Nephron progenitor cell (in vitro differentiated cells): ENCODE data around the gene ZFHX3.
A peak's percentile ranks its signal among the peaks of the same experiment; 100 is the strongest.

Experiments used
- DNase-seq: peaks from one replicate; pipeline ENCODE4 v3.0.0; 2021
- H3K27ac Mint-ChIP-seq: 2 replicates; pipeline ENCODE4 v1.8.0; 2021; ENCODE audit warnings: mild to moderate bottlenecking, moderate library complexity, mixed read lengths
- H3K27me3 Mint-ChIP-seq: 2 replicates; pipeline ENCODE4 v1.8.0; 2021; ENCODE audit warnings: mild to moderate bottlenecking, low read depth, mixed read lengths; ENCODE audit not compliant: poor library complexity
- H3K36me3 Mint-ChIP-seq: 2 replicates; pipeline ENCODE4 v1.8.0; 2021; ENCODE audit warnings: low read depth, mixed read lengths
- H3K4me1 Mint-ChIP-seq: 2 replicates; pipeline ENCODE4 v1.8.0; 2021; ENCODE audit warnings: mixed read lengths
- H3K4me3 Mint-ChIP-seq: 2 replicates; pipeline ENCODE4 v1.8.0; 2021; ENCODE audit warnings: mild to moderate bottlenecking, moderate library complexity, mixed read lengths
- H3K9me3 Mint-ChIP-seq: 2 replicates; pipeline ENCODE4 v1.8.0; 2021; ENCODE audit warnings: mild to moderate bottlenecking, moderate library complexity, mixed read lengths
- TF ChIP-seq, protein P1 (sequence below): fragments of 200-600 bp; sonication (generic); IDR thresholded peaks from 2 replicates; pipeline ENCODE4 v1.5.0; 2021; ENCODE audit warnings: antibody characterized with exemption

ZFHX3 gene

DNA sequence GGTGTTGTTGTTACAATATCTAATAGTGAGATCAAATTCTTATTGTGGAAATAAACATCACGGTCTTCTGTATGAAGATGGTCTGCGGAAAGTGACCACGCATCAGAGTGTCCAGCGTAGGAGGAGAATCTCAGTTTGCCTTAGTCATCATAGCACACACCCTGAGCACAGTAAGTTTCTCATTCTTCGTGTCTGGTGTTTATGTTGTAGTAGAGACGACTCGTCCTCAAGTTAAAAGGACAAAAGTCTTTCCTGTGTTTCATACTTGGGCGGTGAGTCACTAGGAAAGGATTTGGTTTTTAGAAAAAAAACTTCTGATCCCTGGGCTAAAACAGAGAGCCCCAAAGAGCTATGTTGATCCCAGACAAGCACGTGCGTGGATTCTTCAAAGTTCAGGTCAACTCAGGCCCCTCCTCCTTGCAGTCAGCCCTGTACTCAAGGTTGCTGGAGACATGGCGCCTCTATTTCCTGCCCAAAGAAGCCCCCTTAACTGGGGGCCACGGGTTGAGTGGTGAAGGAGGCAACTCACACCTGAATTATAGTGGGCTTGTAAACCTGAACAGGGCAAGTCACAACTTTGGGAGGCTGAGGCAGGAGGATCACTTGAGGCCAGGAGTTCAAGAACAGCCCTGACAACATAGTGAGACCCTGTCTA lies 170.4 kb downstream of the ZFHX3 start:
- Mint-ChIP-seq H3K27me3 (peaks cover 3% of the 10 kb centered on the region), H3K9me3 (peaks cover 9% of the 10 kb centered on the region), H3K4me3 (no peak overlapping the region), H3K27ac (peak overlapping the region; percentile 86), H3K36me3 (peaks cover 30% of the 10 kb centered on the region), H3K4me1 (peaks cover 31% of the 10 kb centered on the region)
- TF ChIP-seq, protein P1, sequence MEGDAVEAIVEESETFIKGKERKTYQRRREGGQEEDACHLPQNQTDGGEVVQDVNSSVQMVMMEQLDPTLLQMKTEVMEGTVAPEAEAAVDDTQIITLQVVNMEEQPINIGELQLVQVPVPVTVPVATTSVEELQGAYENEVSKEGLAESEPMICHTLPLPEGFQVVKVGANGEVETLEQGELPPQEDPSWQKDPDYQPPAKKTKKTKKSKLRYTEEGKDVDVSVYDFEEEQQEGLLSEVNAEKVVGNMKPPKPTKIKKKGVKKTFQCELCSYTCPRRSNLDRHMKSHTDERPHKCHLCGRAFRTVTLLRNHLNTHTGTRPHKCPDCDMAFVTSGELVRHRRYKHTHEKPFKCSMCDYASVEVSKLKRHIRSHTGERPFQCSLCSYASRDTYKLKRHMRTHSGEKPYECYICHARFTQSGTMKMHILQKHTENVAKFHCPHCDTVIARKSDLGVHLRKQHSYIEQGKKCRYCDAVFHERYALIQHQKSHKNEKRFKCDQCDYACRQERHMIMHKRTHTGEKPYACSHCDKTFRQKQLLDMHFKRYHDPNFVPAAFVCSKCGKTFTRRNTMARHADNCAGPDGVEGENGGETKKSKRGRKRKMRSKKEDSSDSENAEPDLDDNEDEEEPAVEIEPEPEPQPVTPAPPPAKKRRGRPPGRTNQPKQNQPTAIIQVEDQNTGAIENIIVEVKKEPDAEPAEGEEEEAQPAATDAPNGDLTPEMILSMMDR: no peak
- no peak for DNase-seq

DNA sequence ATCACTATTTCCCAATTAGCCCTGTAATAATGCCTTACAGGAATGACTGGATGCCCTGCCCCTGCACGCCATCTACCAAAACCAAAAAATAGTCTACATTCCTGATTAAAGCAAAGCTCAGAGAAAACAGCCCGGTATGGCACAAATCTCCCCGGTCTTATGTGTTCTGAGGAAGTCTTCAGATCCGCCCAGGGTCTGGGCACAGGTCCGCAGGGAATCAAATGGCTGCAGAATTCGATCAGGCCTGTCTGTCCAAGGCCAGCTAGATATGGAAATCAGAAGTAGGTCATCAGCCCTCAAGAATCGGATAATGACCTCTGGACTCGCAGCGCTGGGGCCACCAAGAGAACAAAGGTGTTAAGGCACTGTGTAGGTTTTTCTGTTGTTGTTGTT lies 171.0 kb downstream of the ZFHX3 start:
- H3K27ac Mint-ChIP-seq: peak overlapping the region; percentile 86
- H3K9me3 Mint-ChIP-seq: peaks cover 12% of the 10 kb centered on the region
- H3K36me3 Mint-ChIP-seq: peaks cover 27% of the 10 kb centered on the region
- DNase-seq: no peak
- peaks cover 31% of the 10 kb centered on the region for H3K4me1 Mint-ChIP-seq
- peaks cover under 1% of the 10 kb centered on the region for H3K27me3 Mint-ChIP-seq
- TF ChIP-seq, protein P1: no peak
- no peak overlapping the region for H3K4me3 Mint-ChIP-seq

DNA sequence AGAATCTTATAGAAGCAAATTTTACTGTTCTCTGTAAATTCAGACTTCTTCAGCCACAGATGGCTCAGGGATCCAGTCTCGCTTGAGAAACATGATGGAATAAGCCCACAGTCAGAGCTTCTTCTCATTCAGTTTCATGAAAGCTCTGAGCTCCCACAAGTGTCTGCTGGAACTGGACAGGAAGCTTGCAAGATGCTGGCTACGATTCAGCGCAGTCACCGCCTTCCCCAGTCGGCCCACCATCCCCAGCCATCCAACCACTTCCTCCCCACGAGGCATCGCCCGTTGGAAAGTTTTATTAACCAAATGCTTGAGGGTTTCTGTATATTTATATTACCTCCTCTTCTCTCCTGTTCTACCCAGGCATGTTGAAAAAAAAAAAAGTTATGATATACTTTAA lies 171.7 kb downstream of the ZFHX3 start:
- no peak for DNase-seq
- Mint-ChIP-seq H3K4me1 (peaks cover 31% of the 10 kb centered on the region), H3K27me3 (no peaks in the 10 kb centered on the region), H3K36me3 (peaks cover 26% of the 10 kb centered on the region), H3K9me3 (peaks cover 12% of the 10 kb centered on the region), H3K4me3 (no peak overlapping the region), H3K27ac (no peak overlapping the region)
- TF ChIP-seq, protein P1: no peak

DNA sequence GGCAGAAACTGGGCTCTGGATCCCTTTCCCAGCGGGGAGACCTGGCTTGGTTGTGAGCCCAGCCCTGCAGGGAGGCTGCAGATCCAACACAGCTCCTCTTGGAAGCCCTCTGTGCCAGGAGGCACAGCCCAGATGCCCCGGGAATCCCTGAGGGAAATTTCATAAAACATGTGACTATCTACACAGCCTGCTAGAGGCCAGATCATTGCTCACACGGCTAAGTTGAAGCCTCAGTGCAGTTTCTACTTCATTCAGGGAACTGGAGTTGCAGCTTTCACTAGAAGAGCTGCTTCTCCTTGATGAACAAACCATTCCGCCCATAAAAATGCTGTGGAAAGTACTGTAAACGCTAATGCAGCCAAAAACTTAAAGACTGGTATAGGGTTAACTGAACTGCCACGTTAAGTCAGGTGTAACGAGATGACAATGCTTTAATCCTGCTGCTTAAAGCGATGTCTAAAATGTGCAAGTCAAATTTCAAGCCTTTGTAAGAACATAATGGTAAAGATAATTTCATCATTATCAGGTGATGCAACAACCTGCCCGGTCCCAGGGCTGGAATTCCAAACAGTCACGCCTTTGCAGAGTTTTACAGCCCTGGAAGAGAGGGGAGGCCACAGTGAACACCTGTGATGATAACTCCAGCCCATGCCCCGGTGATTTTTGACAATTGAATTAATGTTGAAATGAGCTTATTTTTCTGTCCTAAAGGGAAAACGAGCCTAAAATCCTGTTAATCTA lies 172.5 kb downstream of the ZFHX3 start:
- H3K4me1 Mint-ChIP-seq: peaks cover 31% of the 10 kb centered on the region
- peaks cover 15% of the 10 kb centered on the region for H3K9me3 Mint-ChIP-seq
- no peak overlapping the region for H3K4me3 Mint-ChIP-seq
- H3K36me3 Mint-ChIP-seq: peaks cover 28% of the 10 kb centered on the region
- TF ChIP-seq, protein P1: no peak
- H3K27me3 Mint-ChIP-seq: no peaks in the 10 kb centered on the region
- DNase-seq: no peak
- no peak overlapping the region for H3K27ac Mint-ChIP-seq

DNA sequence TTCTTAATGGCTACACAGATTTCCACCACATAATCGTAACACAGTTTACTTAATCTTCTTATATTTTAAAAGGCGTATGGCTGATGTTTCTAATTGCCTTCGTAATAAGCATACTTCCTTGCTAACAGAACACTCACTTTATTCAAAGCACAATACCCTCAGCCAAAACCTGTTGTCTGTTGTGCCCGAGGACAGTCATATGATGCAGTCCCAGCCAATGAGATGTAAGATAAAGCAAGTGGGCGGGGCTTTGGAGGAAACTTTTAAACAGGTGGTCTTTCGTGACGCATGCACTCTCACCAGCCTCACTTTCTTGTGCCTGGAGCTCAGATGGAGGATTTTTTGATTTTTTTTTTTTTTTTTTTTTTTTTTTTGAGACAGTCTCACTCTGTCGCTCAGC lies 174.1 kb downstream of the ZFHX3 start:
- Mint-ChIP-seq H3K4me1 (peaks cover 31% of the 10 kb centered on the region), H3K27me3 (no peaks in the 10 kb centered on the region), H3K27ac (no peak overlapping the region), H3K36me3 (peaks cover 26% of the 10 kb centered on the region), H3K4me3 (no peak overlapping the region), H3K9me3 (peaks cover 15% of the 10 kb centered on the region)
- TF ChIP-seq, protein P1: no peak
- DNase-seq: no peak
